CD14-positive monocyte (primary cell): Measurements from ENCODE around the gene SPATA9. TPM values are rescaled to one million over a fixed set of nuclear protein-coding genes. Genes with fewer than 3 reads are reported as not detected.

ENCODE experiments used
- DNase-seq, 3 donors: peaks; one replicate each; pipeline ENCODE4 v3.0.0-alpha.2; 2011 to 2022
- H2AFZ ChIP-seq: 2 replicates; pipeline ENCODE4 v1.6.0; 2012; ENCODE audit warnings: mild to moderate bottlenecking, low read depth, low read length, inconsistent platforms; ENCODE audit not compliant: insufficient read depth, poor library complexity, severe bottlenecking
- H3K27ac ChIP-seq, 2 donors: 1 replicate in 1 of 2; 2 replicates in 1 of 2; pipeline ENCODE4 v1.5.1; 2012 to 2013; ENCODE audit warnings: low read length in 2 of 2, control low read depth in 1 of 2, inconsistent platforms in 1 of 2, low read depth in 1 of 2, mild to moderate bottlenecking in 1 of 2
- H3K27me3 ChIP-seq, 2 donors: one replicate each; pipeline versions ENCODE4 v1.6.0 to v1.6.1; 2011 to 2013; ENCODE audit warnings: low read length in 2 of 2; ENCODE audit not compliant: control insufficient read depth in 2 of 2, insufficient read depth in 2 of 2
- H3K36me3 ChIP-seq, 2 donors: replicated peaks in 1 of 2; 1 replicate in 1 of 2; 2 replicates in 1 of 2; pipeline versions ENCODE4 v1.5.1 to v1.6.1; 2012 to 2013; ENCODE audit warnings: low read length in 2 of 2, control low read depth in 1 of 2, inconsistent platforms in 1 of 2, mild to moderate bottlenecking in 1 of 2; ENCODE audit not compliant: insufficient read depth in 2 of 2, control insufficient read depth in 1 of 2
- H3K4me1 ChIP-seq, 2 donors: 1 replicate in 1 of 2; 2 replicates in 1 of 2; pipeline versions ENCODE4 v1.5.1 to v1.6.1; 2012 to 2013; ENCODE audit warnings: low read length in 2 of 2, control low read depth in 1 of 2, inconsistent platforms in 1 of 2, mild to moderate bottlenecking in 1 of 2, moderate library complexity in 1 of 2; ENCODE audit not compliant: insufficient read depth in 2 of 2, control insufficient read depth in 1 of 2
- H3K4me2 ChIP-seq: replicated peaks from 2 replicates; pipeline ENCODE3; 2012; ENCODE audit warnings: low read length, moderate library complexity, mild to moderate bottlenecking; ENCODE audit not compliant: poor library complexity, severe bottlenecking; ENCODE audit errors: extremely low read depth
- H3K4me3 ChIP-seq, 3 experiments: fragments of 200-600 bp in 1 of 3; sonication (generic) in 1 of 3; replicated peaks in 1 of 3; 1 replicate in 2 of 3; 2 replicates in 1 of 3; pipeline ENCODE4 v1.5.1; 2011 to 2013; ENCODE audit warnings: low read length in 3 of 3, mild to moderate bottlenecking in 3 of 3, control low read depth in 2 of 3, low read depth in 2 of 3, inconsistent platforms in 1 of 3, moderate library complexity in 1 of 3
- H3K79me2 ChIP-seq: 2 replicates; pipeline ENCODE4 v1.6.0; 2012; ENCODE audit warnings: mild to moderate bottlenecking, control low read depth, inconsistent platforms, low read length, moderate library complexity; ENCODE audit not compliant: insufficient read depth
- H3K9ac ChIP-seq: 2 replicates; pipeline ENCODE4 v1.6.0; 2017; ENCODE audit warnings: low read length, mild to moderate bottlenecking; ENCODE audit not compliant: insufficient read depth, poor library complexity, severe bottlenecking
- H3K9me3 ChIP-seq, 2 donors: replicated peaks in 1 of 2; 1 replicate in 1 of 2; 2 replicates in 1 of 2; pipeline versions ENCODE4 v1.5.1 to v1.6.1; 2012 to 2013; ENCODE audit warnings: low read length in 2 of 2, control low read depth in 1 of 2; ENCODE audit not compliant: control insufficient read depth in 1 of 2, insufficient read depth in 1 of 2
- H4K20me1 ChIP-seq: 2 replicates; pipeline ENCODE4 v1.6.0; 2012; ENCODE audit warnings: mild to moderate bottlenecking, low read length, control low read depth, moderate library complexity; ENCODE audit not compliant: insufficient read depth
- H3K27ac Mint-ChIP-seq, 7 donors: one replicate each; pipeline ENCODE4 v1.8.0; 2020; ENCODE audit warnings: mild to moderate bottlenecking in 7 of 7, mixed read lengths in 7 of 7, moderate library complexity in 6 of 7, inconsistent platforms in 2 of 7
- H3K27me3 Mint-ChIP-seq, 3 donors: one replicate each; pipeline ENCODE4 v1.8.0; 2021 to 2022; ENCODE audit warnings: low read depth in 3 of 3, mild to moderate bottlenecking in 3 of 3, mixed read lengths in 3 of 3, moderate library complexity in 3 of 3, inconsistent platforms in 1 of 3
- H3K36me3 Mint-ChIP-seq, 2 donors: one replicate each; pipeline ENCODE4 v1.8.0; 2020; ENCODE audit warnings: mixed read lengths in 2 of 2, inconsistent platforms in 1 of 2, mild to moderate bottlenecking in 1 of 2
- H3K4me1 Mint-ChIP-seq: one replicate; pipeline ENCODE4 v1.8.0; 2020; ENCODE audit warnings: mild to moderate bottlenecking, mixed read lengths
- H3K4me3 Mint-ChIP-seq, 2 donors: one replicate each; pipeline ENCODE4 v1.8.0; 2020; ENCODE audit warnings: mild to moderate bottlenecking in 2 of 2, mixed read lengths in 2 of 2, moderate library complexity in 1 of 2
- H3K9me3 Mint-ChIP-seq, 7 donors: one replicate each; pipeline ENCODE4 v1.8.0; 2020 to 2022; ENCODE audit warnings: mixed read lengths in 7 of 7, mild to moderate bottlenecking in 6 of 7, moderate library complexity in 6 of 7, inconsistent platforms in 2 of 7
- CTCF ChIP-seq: fragments of 200-600 bp; IDR thresholded peaks from one replicate; pipeline ENCODE4 v1.8.0; 2022; ENCODE audit warnings: antibody characterized with exemption, mild to moderate bottlenecking
- WGBS: methylation state at CpG from one replicate; pipeline ENCODE4 v1.1.5; 2013; ENCODE audit warnings: missing lambda C conversion rate; ENCODE audit not compliant: insufficient coverage; 5-methylcytosine and 5-hydroxymethylcytosine counted together
- intact Hi-C, 2 donors: fragments of 100-400 bp; cut with micrococcal nuclease; formaldehyde crosslinking; loops; one replicate each; pipeline versions ENCODE4 v1.15.0 to v1.15.1; 2023
- polyA plus RNA-seq, 3 donors: library from polyadenylated mRNA; depleted of rRNA in 1 of 3; unstranded in 2 of 3; stranded (reverse) in 1 of 3; fragments of 300-500 nt in 2 of 3; fragments of >200 nt in 1 of 3; fragmentation: Illumina TruSeq in 2 of 3; gene quantifications; 1 replicate in 2 of 3; 2 replicates in 1 of 3; pipeline ENCODE4 v1.2.3, GENCODE V29; 2012 to 2021

SPATA9 gene
- polyA plus RNA-seq, 3 donors, result not detected

GRCh38 chr5:95669985-95670384 lies 12.8 kb downstream of the SPATA9 start:
- Mint-ChIP-seq H3K27me3 (no peaks in the 10 kb centered on the region), H3K27ac (no peak overlapping the region), H3K9me3 (no peaks in the 10 kb centered on the region), H3K36me3 (no peaks in the 10 kb centered on the region), H3K4me1 (peaks cover 11% of the 10 kb centered on the region), H3K4me3 (no peak overlapping the region)
- DNase-seq, result no peak
- Histone ChIP-seq H3K9me3 (no peaks in the 10 kb centered on the region), H2AFZ (no peak overlapping the region), H3K36me3 (no peaks in the 10 kb centered on the region), H3K9ac (no peak overlapping the region), H3K27ac (no peak overlapping the region), H3K79me2 (no peaks in the 10 kb centered on the region), H4K20me1 (no peaks in the 10 kb centered on the region), H3K4me1 (peaks cover 7 to 10% of the 10 kb centered on the region in 2 donors), H3K4me3 (no peak overlapping the region), H3K27me3 (no peaks in the 10 kb centered on the region), H3K4me2 (no peak overlapping the region)
- 100% methylated on average over 1 of the region's 5 CpGs for WGBS
- TF ChIP-seq CTCF, result no peak
- intact Hi-C loops, result loop anchor here (5.0 kb wide), 2 partner anchors 177 to 452 kb away; no protein-coding TSS in a partner anchor

GRCh38 chr5:95669540-95669939 lies 13.3 kb downstream of the SPATA9 start:
- no peaks in the 10 kb centered on the region for H3K36me3 Mint-ChIP-seq
- intact Hi-C loops, result loop anchor here in 1 of 2 donors (5.0 kb wide), 1 partner anchor 178 kb away; no protein-coding TSS in a partner anchor
- no peaks in the 10 kb centered on the region for H3K79me2 ChIP-seq
- H4K20me1 ChIP-seq, result no peaks in the 10 kb centered on the region
- no peak overlapping the region for H3K4me2 ChIP-seq
- no peaks in the 10 kb centered on the region for H3K9me3 ChIP-seq
- no peak for DNase-seq
- no peaks in the 10 kb centered on the region for H3K9me3 Mint-ChIP-seq
- no peak overlapping the region for H3K9ac ChIP-seq
- no peak overlapping the region for H3K4me3 Mint-ChIP-seq
- H3K27ac Mint-ChIP-seq, result peak overlapping the region in 1 of 7 donors; percentile 68
- H2AFZ ChIP-seq, result no peak overlapping the region
- H3K4me1 ChIP-seq, result peaks cover 7 to 10% of the 10 kb centered on the region in 2 donors
- no peak overlapping the region for H3K4me3 ChIP-seq
- no peaks in the 10 kb centered on the region for H3K27me3 Mint-ChIP-seq
- no peaks in the 10 kb centered on the region for H3K36me3 ChIP-seq
- H3K27me3 ChIP-seq, result no peaks in the 10 kb centered on the region
- no peak for TF ChIP-seq CTCF
- H3K27ac ChIP-seq, result no peak overlapping the region
- WGBS, result 97% methylated on average over 3 of the region's 4 CpGs
- peaks cover 11% of the 10 kb centered on the region for H3K4me1 Mint-ChIP-seq
